RWPE1 (cell line): Measurements from ENCODE around the gene DYNLRB1.
A peak's percentile ranks its signal among the peaks of the same experiment; 100 is the strongest.

Experiments
- CTCF ChIA-PET: fragments of 350-600 bp; sonication (Branson Sonifier 250); formaldehyde crosslinking; extraction: SDS; loops from one replicate; lab custom pipeline; 2021; lab: Yijun Ruan, JAX
- POLR2A ChIA-PET: fragments of 400-600 bp; formaldehyde crosslinking; extraction: SDS; loops from one replicate; lab custom pipeline; 2020; ENCODE audit warnings: antibody characterized with exemption; ENCODE audit not compliant: low non-redundant PET; lab: Yijun Ruan, JAX
- DNase-seq: peaks from one replicate; pipeline ENCODE4 v3.0.0; 2012; ENCODE audit warnings: low spot score
- H3K27ac ChIP-seq: fragments of 450-650 bp; 2 replicates; pipeline ENCODE4 v1.5.1; 2017
- TF ChIP-seq, protein P1 (sequence below): fragments of 450-650 bp; conservative IDR thresholded peaks from 2 replicates; pipeline ENCODE4 v1.5.1; 2017; ENCODE audit warnings: low read depth, mild to moderate bottlenecking

DYNLRB1 gene

GRCh38 chr20:34532320-34532719 is 16.1 kb downstream of the DYNLRB1 start:
- TF ChIP-seq, protein P1, sequence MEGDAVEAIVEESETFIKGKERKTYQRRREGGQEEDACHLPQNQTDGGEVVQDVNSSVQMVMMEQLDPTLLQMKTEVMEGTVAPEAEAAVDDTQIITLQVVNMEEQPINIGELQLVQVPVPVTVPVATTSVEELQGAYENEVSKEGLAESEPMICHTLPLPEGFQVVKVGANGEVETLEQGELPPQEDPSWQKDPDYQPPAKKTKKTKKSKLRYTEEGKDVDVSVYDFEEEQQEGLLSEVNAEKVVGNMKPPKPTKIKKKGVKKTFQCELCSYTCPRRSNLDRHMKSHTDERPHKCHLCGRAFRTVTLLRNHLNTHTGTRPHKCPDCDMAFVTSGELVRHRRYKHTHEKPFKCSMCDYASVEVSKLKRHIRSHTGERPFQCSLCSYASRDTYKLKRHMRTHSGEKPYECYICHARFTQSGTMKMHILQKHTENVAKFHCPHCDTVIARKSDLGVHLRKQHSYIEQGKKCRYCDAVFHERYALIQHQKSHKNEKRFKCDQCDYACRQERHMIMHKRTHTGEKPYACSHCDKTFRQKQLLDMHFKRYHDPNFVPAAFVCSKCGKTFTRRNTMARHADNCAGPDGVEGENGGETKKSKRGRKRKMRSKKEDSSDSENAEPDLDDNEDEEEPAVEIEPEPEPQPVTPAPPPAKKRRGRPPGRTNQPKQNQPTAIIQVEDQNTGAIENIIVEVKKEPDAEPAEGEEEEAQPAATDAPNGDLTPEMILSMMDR, result no peak
- POLR2A ChIA-PET, result no interaction called here
- no peak for DNase-seq
- H3K27ac ChIP-seq, result peak overlapping the region; percentile 3; the same call in 1 of the 2 replicates
- CTCF ChIA-PET, result interaction anchor here (1.5 kb wide), 1 partner anchor 220 kb away, joined by 5 read pairs; no protein-coding TSS in a partner anchor

GRCh38 chr20:34532756-34533155 is 16.5 kb downstream of the DYNLRB1 start:
- peak overlapping the region; percentile 3; the same call in 1 of the 2 replicates for H3K27ac ChIP-seq
- DNase-seq, result no peak
- POLR2A ChIA-PET, result no interaction called here
- TF ChIP-seq, protein P1, result no peak
- CTCF ChIA-PET, result interaction anchor here (0.6 to 1.5 kb wide), 2 partner anchors 101 to 220 kb away, joined by 3 to 5 read pairs; no protein-coding TSS in a partner anchor

DNA sequence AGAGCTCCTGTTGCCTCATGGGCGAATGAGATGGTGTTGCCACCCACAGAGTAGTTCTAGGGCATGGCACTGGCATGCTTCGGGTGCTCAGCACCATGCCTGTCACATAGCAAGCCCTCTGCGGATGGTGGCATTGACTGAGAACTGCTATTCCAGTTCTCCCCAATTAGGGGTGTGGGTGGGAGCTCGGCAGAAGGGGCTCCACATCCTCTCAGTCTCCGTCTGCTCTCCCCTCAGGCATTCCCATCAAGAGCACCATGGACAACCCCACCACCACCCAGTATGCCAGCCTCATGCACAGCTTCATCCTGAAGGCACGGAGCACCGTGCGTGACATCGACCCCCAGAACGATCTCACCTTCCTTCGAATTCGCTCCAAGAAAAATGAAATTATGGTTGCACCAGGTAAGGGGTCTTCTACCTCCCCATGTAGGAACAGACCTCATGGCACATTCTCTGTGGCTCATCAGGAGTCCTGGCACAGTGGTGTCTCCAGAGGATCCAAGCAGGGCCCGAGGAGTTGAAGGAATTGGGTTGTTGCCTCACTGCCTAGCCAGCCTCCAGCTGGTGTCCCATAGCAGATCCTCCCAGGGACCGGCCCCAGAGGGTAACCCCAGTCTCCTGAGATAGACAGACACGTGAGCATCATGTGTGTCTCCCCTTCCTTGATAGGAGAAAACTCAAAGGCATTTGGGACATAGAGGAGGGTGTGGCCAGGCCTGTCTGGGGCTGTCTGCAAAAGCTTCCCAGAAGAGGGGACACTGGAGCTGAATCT is 18.4 kb downstream of the DYNLRB1 start:
- ChIA-PET POLR2A (no interaction called here), CTCF (interaction anchor here (1.1 kb wide), 2 partner anchors 9 to 344 kb away, joined by 3 read pairs; no protein-coding TSS in a partner anchor)
- H3K27ac ChIP-seq, result no peak overlapping the region
- DNase-seq, result no peak
- TF ChIP-seq, protein P1, result no peak

DNA sequence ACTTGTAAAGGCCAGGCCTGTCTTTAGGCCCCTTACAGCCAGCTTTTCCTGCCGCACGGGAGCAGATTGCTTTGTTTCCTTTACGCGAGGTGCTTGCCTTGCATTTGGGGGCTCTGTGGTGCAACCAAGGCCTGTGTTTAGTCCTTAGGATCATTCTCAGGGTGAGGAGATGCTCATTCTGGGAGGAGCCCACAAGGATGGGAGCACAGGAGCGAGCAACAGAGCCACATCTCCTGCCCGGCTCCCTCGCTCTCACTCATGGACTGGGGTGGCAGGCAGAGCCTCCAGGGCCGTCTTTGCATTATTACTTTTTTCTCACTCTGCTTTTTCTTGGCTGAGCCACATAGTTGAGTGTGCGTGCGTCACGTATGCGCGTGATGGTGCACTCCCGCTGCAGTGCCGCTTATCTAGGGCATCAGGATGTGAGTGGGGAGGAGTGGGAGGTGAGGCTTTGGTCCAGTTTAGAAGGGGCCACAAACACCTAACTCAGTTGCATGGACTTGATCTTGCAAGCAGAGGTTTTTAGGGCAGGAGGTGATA is 19.1 kb downstream of the DYNLRB1 start:
- peak overlapping the region; percentile 12; the same call in 1 of the 2 replicates for H3K27ac ChIP-seq
- POLR2A ChIA-PET, result no interaction called here
- DNase-seq, result no peak
- TF ChIP-seq, protein P1, result no peak
- CTCF ChIA-PET, result interaction anchor here (1.1 kb wide), 1 partner anchor 8 kb away, joined by 3 read pairs; no protein-coding TSS in a partner anchor

- ChIA-PET POLR2A (no interaction called here), CTCF (no interaction called here)
- peak overlapping the region; percentile 12; the same call in 1 of the 2 replicates for H3K27ac ChIP-seq
- TF ChIP-seq, protein P1, result no peak
- no peak for DNase-seq
Measured at GRCh38 chr20:34535857-34536256, 19.6 kb downstream of the DYNLRB1 start.

DNA sequence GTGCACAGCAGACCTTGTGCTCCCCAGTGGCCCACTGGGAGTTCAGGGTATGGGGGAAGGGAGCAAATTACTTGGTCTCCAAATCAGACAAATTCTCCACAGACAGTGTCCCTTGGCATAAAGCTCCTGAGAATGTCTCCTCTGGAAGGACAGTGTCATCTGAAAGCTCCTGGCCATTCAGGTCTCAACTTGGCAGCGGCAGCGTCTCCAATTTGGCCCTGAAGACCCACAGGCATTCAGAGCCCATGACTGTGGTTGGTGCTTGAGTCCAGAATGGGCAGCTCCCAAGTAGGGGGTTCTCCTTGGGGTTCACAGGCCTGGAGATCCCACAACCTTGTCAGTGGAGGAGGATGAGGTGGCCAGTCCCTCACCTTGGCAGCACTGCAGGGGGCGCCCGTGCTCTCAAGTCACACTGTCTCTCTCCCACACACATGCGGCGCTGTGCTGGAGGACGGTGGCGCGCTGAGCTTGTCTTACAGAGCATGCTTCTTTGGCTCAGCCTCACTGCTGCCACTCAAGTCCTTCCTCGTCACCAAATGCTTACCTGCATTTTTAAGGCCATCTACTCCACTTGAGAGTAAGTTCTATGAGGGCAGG is 20.7 kb downstream of the DYNLRB1 start:
- POLR2A ChIA-PET, result interaction anchor here (0.7 kb wide), 1 partner anchor 153 kb away, joined by 4 read pairs; no protein-coding TSS in a partner anchor
- DNase-seq, result no peak

More for the DNA sequence above, 20.7 kb downstream of the DYNLRB1 start:
- peak overlapping the region; percentile 3; the same call in 1 of the 2 replicates for H3K27ac ChIP-seq
- TF ChIP-seq, protein P1, result no peak
- CTCF ChIA-PET, result interaction anchor here (1.3 kb wide), 1 partner anchor 224 kb away, joined by 5 read pairs; no protein-coding TSS in a partner anchor
